GM10248 (cell line): ENCODE measurements around the gene MACROD1.

ENCODE experiments used
- CTCF ChIA-PET: fragments of 300-600 bp; sonication (Branson Sonifier 250); formaldehyde crosslinking; extraction: SDS; loops from one replicate; lab custom pipeline; 2021; ENCODE audit warnings: antibody characterized with exemption; lab: Yijun Ruan, JAX
- POLR2A ChIA-PET: fragments of 350-650 bp; sonication (Branson Sonifier 250); formaldehyde crosslinking; extraction: SDS; loops from one replicate; lab custom pipeline; 2020; ENCODE audit warnings: antibody characterized with exemption; lab: Yijun Ruan, JAX
- DNase-seq: peaks from one replicate; pipeline ENCODE4 v3.0.0; 2012; ENCODE audit errors: extremely low spot score
- CTCF ChIP-seq: IDR thresholded peaks from 2 replicates; pipeline ENCODE4 v1.5.1; 2012; ENCODE audit warnings: mild to moderate bottlenecking, low read depth; ENCODE audit errors: extremely low read depth, missing control alignments, control extremely low read depth

Gene MACROD1

DNA sequence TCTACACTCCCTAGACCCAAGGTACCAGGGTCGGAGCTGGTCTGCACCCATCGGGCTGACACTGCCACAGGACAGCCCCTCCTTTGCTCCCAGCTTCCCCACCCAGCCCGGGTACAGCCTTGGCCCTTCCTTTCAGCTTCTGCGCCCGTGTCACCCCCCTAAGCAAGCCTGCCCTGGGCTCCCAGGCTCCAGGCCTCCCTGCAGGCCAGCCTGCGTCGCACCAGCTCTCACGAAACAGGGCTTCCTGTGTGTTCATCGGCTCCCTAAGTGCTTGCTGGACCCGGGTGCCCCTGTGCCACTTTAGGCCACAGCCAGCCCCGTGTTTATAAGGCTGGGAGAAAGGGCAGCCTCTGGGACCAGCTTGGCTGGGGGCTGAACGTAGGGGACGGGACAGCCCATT is 109.1 kb downstream of the MACROD1 start:
- TF ChIP-seq CTCF: no peak
- ChIA-PET POLR2A (no interaction called here), CTCF (interaction anchor here (1.7 kb wide), 1 partner anchor 96 kb away, joined by 5 read pairs; no protein-coding TSS in a partner anchor)
- no peak for DNase-seq

- ChIA-PET CTCF (interaction anchor here (1.7 kb wide), 1 partner anchor 97 kb away, joined by 5 read pairs; no protein-coding TSS in a partner anchor), POLR2A (no interaction called here)
- TF ChIP-seq CTCF: no peak
- DNase-seq: no peak
Measured at GRCh38 chr11:64056213-64056785, 109.6 kb downstream of the MACROD1 start.

DNA sequence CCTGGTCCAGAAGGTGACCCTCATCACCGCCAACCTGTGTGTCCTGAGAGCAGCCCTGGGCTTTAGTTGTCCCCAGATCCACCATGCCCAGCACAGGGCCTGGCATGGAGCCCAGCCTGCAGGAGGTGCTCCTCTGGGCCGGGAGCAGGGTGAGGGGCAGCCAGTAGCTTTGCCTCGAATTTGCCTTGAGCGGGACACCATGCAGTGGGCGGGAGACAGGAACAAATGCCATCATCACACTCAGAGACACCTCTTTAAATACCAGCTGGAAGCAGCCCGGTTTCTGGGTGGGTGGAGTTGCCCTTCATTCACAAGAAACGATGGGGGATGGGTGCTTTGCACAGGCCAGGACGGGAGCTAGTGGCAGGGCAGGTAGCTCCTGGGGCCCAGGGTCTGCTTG is 110.8 kb downstream of the MACROD1 start:
- DNase-seq: no peak
- POLR2A ChIA-PET: no interaction called here
- CTCF ChIA-PET: interaction anchor here (1.7 kb wide), 1 partner anchor 98 kb away, joined by 5 read pairs; no protein-coding TSS in a partner anchor
- TF ChIP-seq CTCF: no peak

DNA sequence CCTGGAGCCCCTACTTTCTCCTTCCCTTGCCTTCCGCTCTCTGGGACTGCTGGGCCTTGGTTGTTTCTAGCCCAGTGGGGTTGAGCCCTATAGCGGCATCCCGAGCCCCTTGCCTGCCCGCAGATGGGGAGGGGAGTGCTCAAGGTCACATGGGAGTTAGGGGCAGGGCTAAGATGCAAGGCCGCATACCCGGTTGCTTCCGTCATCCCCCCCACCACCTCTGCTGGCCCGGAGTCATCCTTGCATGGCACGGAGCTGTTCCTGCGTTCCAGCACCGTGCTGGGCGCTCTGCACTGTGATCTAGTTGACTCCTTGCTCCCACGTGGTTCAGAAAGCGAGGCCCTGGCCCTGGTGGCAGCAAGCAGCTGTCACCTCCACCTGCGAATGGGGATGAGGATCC is 112.2 kb downstream of the MACROD1 start:
- no peak for DNase-seq
- no peak for TF ChIP-seq CTCF
- CTCF ChIA-PET: interaction anchor here (1.6 kb wide), 1 partner anchor 17 kb away, joined by 3 read pairs; no protein-coding TSS in a partner anchor
- POLR2A ChIA-PET: no interaction called here

DNA sequence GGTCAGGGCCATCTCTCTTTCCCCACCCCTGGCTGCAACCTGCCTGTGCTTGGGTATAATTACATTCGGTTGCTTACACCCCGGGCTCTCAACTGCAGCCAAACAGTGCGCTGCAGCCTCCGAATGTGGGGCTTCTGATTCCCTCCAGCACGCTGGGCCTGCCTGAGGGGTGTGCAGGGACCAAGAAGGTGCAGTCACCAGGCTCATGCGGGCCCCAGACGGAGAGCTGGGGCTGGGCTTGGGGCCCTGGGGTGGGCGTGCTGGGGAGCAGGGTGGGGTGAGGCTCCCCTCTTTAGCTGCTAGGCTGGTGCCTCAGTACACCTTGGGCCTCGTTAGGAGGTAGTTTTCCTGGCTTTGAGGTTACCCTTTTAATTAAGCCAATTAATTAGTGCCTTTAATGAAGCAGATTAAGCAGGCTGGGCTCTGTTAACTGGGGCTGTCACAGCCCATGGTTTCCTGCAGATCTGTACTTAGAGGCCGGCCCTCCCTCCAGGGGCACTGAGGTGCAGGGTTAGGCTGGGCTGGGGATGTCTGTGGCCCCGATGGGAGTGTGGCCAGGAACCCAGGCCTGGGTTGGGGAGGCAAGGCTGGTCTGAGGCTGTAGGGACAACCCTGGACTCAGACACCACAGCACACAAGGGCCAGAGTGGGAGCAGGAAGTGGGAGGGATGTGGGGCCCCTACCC is 112.8 kb downstream of the MACROD1 start:
- DNase-seq: no peak
- POLR2A ChIA-PET: no interaction called here
- CTCF ChIA-PET: interaction anchor here (1.6 kb wide), 1 partner anchor 18 kb away, joined by 3 read pairs; no protein-coding TSS in a partner anchor
- TF ChIP-seq CTCF: no peak

GRCh38 chr11:64052436-64052835 is 113.5 kb downstream of the MACROD1 start:
- ChIA-PET CTCF (interaction anchor here (1.6 kb wide), 1 partner anchor 18 kb away, joined by 3 read pairs; no protein-coding TSS in a partner anchor), POLR2A (no interaction called here)
- TF ChIP-seq CTCF: no peak
- DNase-seq: no peak
